NCI-H2227 (cell line): Measurements from ENCODE around the gene CAMK2B.
A peak's percentile ranks its signal among the peaks of the same experiment; 100 is the strongest.

Source experiments
- DNase-seq: peaks from one replicate; lab custom pipeline; 2025; ENCODE audit not compliant: unreplicated experiment; lab: John Stamatoyannopoulos, UW

CAMK2B gene

GRCh38 chr7:44275957-44276570 lies 49.3 kb downstream of the CAMK2B start:
- peak; percentile 77 for DNase-seq

GRCh38 chr7:44275146-44275545 lies 50.2 kb downstream of the CAMK2B start:
- no peak for DNase-seq

GRCh38 chr7:44274623-44274975 lies 50.8 kb downstream of the CAMK2B start:
- no peak for DNase-seq

- DNase-seq = no peak
Measured at GRCh38 chr7:44273681-44274622, 51.4 kb downstream of the CAMK2B start.

- DNase-seq = no peak
Measured at GRCh38 chr7:44272981-44273380, 52.4 kb downstream of the CAMK2B start.

- peak; percentile 4 for DNase-seq
Measured at GRCh38 chr7:44272456-44272855, 52.9 kb downstream of the CAMK2B start.

- no peak for DNase-seq
Measured at GRCh38 chr7:44269943-44270493, 55.4 kb downstream of the CAMK2B start.

GRCh38 chr7:44269417-44269816 lies 56.0 kb downstream of the CAMK2B start:
- no peak for DNase-seq

GRCh38 chr7:44268671-44269070 lies 56.7 kb downstream of the CAMK2B start:
- DNase-seq = no peak

GRCh38 chr7:44267719-44268421 lies 57.5 kb downstream of the CAMK2B start:
- peak; percentile 38 for DNase-seq

GRCh38 chr7:44267178-44267577 lies 58.2 kb downstream of the CAMK2B start:
- DNase-seq = no peak

- DNase-seq = no peak
Measured at GRCh38 chr7:44266526-44266925, 58.9 kb downstream of the CAMK2B start.

GRCh38 chr7:44265728-44266127 lies 59.7 kb downstream of the CAMK2B start:
- DNase-seq = no peak

GRCh38 chr7:44264221-44264931 lies 61.0 kb downstream of the CAMK2B start:
- peak; percentile 1 for DNase-seq

- no peak for DNase-seq
Measured at GRCh38 chr7:44263326-44264082, 61.9 kb downstream of the CAMK2B start.

GRCh38 chr7:44262031-44262430 lies 63.4 kb downstream of the CAMK2B start:
- no peak for DNase-seq

GRCh38 chr7:44261240-44261639 lies 64.2 kb downstream of the CAMK2B start:
- no peak for DNase-seq

GRCh38 chr7:44259547-44260457 lies 65.6 kb downstream of the CAMK2B start:
- no peak for DNase-seq
